ENCODE measurements around the gene XIAP. TPM values are rescaled to one million over a fixed set of nuclear protein-coding genes. Genes with fewer than 3 reads are reported as not detected.
"Not testable (repeated sequence)": the region's sequence is repeated elsewhere in the genome, so short reads cannot be mapped to it uniquely, and the experiment has no call there.

The XIAP gene
- total RNA-seq, 1 experiment from 2014 or later: 47.7 TPM

DNA sequence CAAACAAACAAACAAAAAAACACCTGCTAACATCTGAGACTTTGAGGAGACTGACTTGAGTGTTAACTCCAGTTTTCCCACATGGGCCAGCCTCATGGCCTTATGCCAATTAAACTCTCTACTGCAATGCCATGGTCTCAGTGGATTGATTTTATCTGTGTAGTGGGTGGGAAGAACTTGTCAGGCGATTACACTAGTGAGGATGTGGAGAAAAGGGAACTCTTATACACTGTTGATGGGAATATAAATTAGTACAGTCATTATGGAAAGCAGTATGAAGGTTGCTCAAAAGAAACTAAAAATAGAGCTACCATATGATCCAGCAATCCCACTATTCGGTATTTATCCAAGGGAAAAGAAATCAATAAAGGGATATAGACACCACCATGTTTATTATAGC, 12.8 kb upstream of the XIAP start:
- POLR2A ChIA-PET (ENCODE audit: unreplicated experiment): no interaction called here
- Histone ChIP-seq H3K9me2 (ENCODE audit: insufficient read depth) (no peaks in the 10 kb centered on the region), H4K20me1 (ENCODE audit: insufficient read depth) (no peaks in the 10 kb centered on the region), H2AFZ (no peak overlapping the region), H3K79me2 (ENCODE audit: low read depth) (no peaks in the 10 kb centered on the region), H3K9me3 (ENCODE audit: insufficient read depth, low read depth) (no peaks in the 10 kb centered on the region), H3K4me1 (replicated peaks; ENCODE audit: insufficient read depth) (0 out of 2 replicates have a peak, but pooled peaks cover 4% of the 10 kb centered on the region), H3F3A (ENCODE audit: insufficient read depth, low read depth) (0 out of 2 replicates have a peak, but pooled peaks cover 3% of the 10 kb centered on the region), H3K4me3 (no peak overlapping the region), H3K4me2 (no peak overlapping the region), H3K27me3 (ENCODE audit: insufficient read depth, low read depth) (no peaks in the 10 kb centered on the region), H3K27ac (no peak overlapping the region), H3K36me3 (ENCODE audit: low read depth) (no peaks in the 10 kb centered on the region)
- no peak for DNase-seq
- CTCF ChIA-PET: no interaction called here
- TF ChIP-seq EZH2 (IDR thresholded peaks at IDR 0.05; ENCODE audit: low read depth): no peak
- TF ChIP-seq, protein P1, sequence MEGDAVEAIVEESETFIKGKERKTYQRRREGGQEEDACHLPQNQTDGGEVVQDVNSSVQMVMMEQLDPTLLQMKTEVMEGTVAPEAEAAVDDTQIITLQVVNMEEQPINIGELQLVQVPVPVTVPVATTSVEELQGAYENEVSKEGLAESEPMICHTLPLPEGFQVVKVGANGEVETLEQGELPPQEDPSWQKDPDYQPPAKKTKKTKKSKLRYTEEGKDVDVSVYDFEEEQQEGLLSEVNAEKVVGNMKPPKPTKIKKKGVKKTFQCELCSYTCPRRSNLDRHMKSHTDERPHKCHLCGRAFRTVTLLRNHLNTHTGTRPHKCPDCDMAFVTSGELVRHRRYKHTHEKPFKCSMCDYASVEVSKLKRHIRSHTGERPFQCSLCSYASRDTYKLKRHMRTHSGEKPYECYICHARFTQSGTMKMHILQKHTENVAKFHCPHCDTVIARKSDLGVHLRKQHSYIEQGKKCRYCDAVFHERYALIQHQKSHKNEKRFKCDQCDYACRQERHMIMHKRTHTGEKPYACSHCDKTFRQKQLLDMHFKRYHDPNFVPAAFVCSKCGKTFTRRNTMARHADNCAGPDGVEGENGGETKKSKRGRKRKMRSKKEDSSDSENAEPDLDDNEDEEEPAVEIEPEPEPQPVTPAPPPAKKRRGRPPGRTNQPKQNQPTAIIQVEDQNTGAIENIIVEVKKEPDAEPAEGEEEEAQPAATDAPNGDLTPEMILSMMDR (conservative IDR thresholded peaks at IDR 0.05): no peak
- intact Hi-C loops (cut with micrococcal nuclease; ENCODE audit: unreplicated experiment): no loop called here
- BruUV-seq (replicated peaks): no TSS peak

DNA sequence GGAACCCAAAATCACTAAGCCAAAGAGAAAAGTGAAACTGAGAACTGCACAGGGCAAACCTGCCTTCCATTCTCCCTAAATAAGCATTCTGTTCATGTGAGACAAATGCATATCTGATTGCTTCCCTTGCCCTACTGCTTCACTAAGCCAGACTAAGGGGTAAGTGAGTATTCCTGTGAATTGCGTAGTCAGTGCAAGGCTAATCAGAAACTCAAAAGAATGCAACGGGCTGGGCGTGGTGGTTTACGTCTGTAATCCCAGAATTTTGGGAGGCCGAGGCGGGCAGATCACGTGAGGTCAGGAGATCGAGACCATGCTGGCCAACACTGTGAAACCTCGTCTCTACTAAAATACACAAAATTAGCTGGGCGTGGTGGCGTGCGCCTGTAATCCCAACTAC, 10.8 kb upstream of the XIAP start:
- DNase-seq: no peak
- H3K4me2 ChIP-seq: no peak overlapping the region
- no peaks in the 10 kb centered on the region for H3K9me2 ChIP-seq (ENCODE audit: insufficient read depth)
- ChIA-PET CTCF (no interaction called here), POLR2A (ENCODE audit: unreplicated experiment) (no interaction called here)
- intact Hi-C loops (cut with micrococcal nuclease; ENCODE audit: unreplicated experiment): no loop called here
- no peak overlapping the region for H2AFZ ChIP-seq
- 0 out of 2 replicates have a peak, but pooled peaks cover 4% of the 10 kb centered on the region for H3K4me1 ChIP-seq (replicated peaks; ENCODE audit: insufficient read depth)
- no peak overlapping the region for H3K27ac ChIP-seq
- H4K20me1 ChIP-seq (ENCODE audit: insufficient read depth): no peaks in the 10 kb centered on the region
- no peaks in the 10 kb centered on the region for H3K9me3 ChIP-seq (ENCODE audit: insufficient read depth, low read depth)
- 0 out of 2 replicates have a peak, but pooled peaks cover 3% of the 10 kb centered on the region for H3F3A ChIP-seq (ENCODE audit: insufficient read depth, low read depth)
- no peaks in the 10 kb centered on the region for H3K36me3 ChIP-seq (ENCODE audit: low read depth)
- no TSS peak for BruUV-seq (replicated peaks)
- no peak overlapping the region for H3K4me3 ChIP-seq
- TF ChIP-seq EZH2 (IDR thresholded peaks at IDR 0.05; ENCODE audit: low read depth): no peak
- TF ChIP-seq, protein P1 (conservative IDR thresholded peaks at IDR 0.05): no peak
- H3K27me3 ChIP-seq (ENCODE audit: insufficient read depth, low read depth): no peaks in the 10 kb centered on the region
- no peaks in the 10 kb centered on the region for H3K79me2 ChIP-seq (ENCODE audit: low read depth)

DNA sequence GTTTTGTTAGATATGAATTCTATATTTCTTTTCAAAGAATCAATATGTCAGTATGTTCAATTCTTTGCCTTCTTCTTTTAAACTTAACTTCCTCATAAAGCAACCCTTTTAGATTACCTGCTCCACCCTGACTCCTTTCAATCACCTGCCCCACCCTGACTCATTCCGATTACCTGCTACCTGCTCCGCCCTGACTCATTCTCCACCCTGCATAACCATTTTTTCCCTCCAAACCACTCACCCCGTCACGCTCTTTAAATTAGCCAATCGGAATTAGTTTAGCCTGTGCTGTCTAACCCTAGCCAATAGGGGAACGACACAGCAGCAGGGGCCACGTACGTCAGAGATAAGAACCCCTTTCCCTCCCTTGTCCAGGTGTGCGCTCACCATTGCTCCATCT, 9.9 kb upstream of the XIAP start:
- H2AFZ ChIP-seq; H3K36me3 ChIP-seq (ENCODE audit: low read depth); H3K79me2 ChIP-seq (ENCODE audit: low read depth); H3K9me2 ChIP-seq (ENCODE audit: insufficient read depth); DNase-seq; BruUV-seq (replicated peaks); H3K4me3 ChIP-seq; H4K20me1 ChIP-seq (ENCODE audit: insufficient read depth); H3K27ac ChIP-seq; H3K27me3 ChIP-seq (ENCODE audit: insufficient read depth, low read depth); POLR2A ChIA-PET (ENCODE audit: unreplicated experiment); H3K4me2 ChIP-seq; H3F3A ChIP-seq (ENCODE audit: insufficient read depth, low read depth); H3K4me1 ChIP-seq (replicated peaks; ENCODE audit: insufficient read depth); CTCF ChIA-PET; H3K9me3 ChIP-seq (ENCODE audit: insufficient read depth, low read depth); intact Hi-C loops (cut with micrococcal nuclease; ENCODE audit: unreplicated experiment): not testable (repeated sequence)

DNA sequence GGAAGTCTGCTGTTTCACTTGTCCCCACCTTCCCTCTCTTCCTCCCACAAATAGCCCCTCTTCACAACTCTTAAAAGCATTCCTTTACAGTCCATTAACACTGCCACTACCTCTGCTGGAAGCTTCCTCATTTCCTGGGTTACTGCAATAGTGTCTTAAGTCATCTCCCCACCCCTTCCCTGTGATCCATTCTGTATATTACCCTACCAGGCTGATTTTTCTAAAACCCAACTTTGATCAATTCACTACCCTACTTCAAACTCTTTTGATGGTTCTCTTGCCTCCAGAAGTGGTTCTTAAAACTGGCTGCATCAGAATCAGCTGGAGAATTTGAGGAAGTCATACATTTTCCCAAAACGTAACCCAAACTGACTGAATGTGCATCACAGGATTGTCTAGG, 8.8 kb upstream of the XIAP start:
- BruUV-seq (replicated peaks): no TSS peak
- DNase-seq: no peak
- H3K27me3 ChIP-seq (ENCODE audit: insufficient read depth, low read depth): no peaks in the 10 kb centered on the region
- no peak overlapping the region for H3K4me2 ChIP-seq
- H4K20me1 ChIP-seq (ENCODE audit: insufficient read depth): no peaks in the 10 kb centered on the region
- H3K36me3 ChIP-seq (ENCODE audit: low read depth): no peaks in the 10 kb centered on the region
- no peak for TF ChIP-seq EZH2 (IDR thresholded peaks at IDR 0.05; ENCODE audit: low read depth)
- TF ChIP-seq, protein P1 (conservative IDR thresholded peaks at IDR 0.05): no peak
- intact Hi-C loops (cut with micrococcal nuclease; ENCODE audit: unreplicated experiment): no loop called here
- H3F3A ChIP-seq (ENCODE audit: insufficient read depth, low read depth): 0 out of 2 replicates have a peak, but pooled peaks cover 3% of the 10 kb centered on the region
- no peaks in the 10 kb centered on the region for H3K9me3 ChIP-seq (ENCODE audit: insufficient read depth, low read depth)
- ChIA-PET POLR2A (ENCODE audit: unreplicated experiment) (no interaction called here), CTCF (no interaction called here)
- 0 out of 2 replicates have a peak, but pooled peaks cover 4% of the 10 kb centered on the region for H3K4me1 ChIP-seq (replicated peaks; ENCODE audit: insufficient read depth)
- H3K27ac ChIP-seq: no peak overlapping the region
- no peaks in the 10 kb centered on the region for H3K79me2 ChIP-seq (ENCODE audit: low read depth)
- no peak overlapping the region for H2AFZ ChIP-seq
- no peak overlapping the region for H3K4me3 ChIP-seq
- H3K9me2 ChIP-seq (ENCODE audit: insufficient read depth): no peaks in the 10 kb centered on the region

All from PC-9 (cell line).